Fibroblast of skin of left quadriceps (primary cell): ENCODE data around the gene KIF6.
A peak's percentile ranks its signal among the peaks of the same experiment; 100 is the strongest.

Experiments used
- DNase-seq, 2 experiments: peaks; one replicate each; pipeline ENCODE4 v3.0.0-alpha.2; 2013; ENCODE audit warnings: low read depth in 2 of 2

Gene KIF6

GRCh38 chr6:39664173-39664572, 61.0 kb downstream of the KIF6 start:
- DNase-seq = no peak

- peak; percentile 20 to 31 for DNase-seq
Measured at GRCh38 chr6:39657355-39658135, 67.7 kb downstream of the KIF6 start.

- no peak for DNase-seq
Measured at GRCh38 chr6:39654121-39654520, 71.1 kb downstream of the KIF6 start.

- no peak for DNase-seq
Measured at GRCh38 chr6:39653612-39654011, 71.6 kb downstream of the KIF6 start.

- no peak for DNase-seq
Measured at GRCh38 chr6:39649996-39650395, 75.2 kb downstream of the KIF6 start.

GRCh38 chr6:39646751-39647420, 78.3 kb downstream of the KIF6 start:
- no peak for DNase-seq

GRCh38 chr6:39642270-39642669, 82.9 kb downstream of the KIF6 start:
- DNase-seq = no peak

GRCh38 chr6:39638126-39638822, 86.9 kb downstream of the KIF6 start:
- no peak for DNase-seq

GRCh38 chr6:39634646-39635341, 90.4 kb downstream of the KIF6 start:
- no peak for DNase-seq

GRCh38 chr6:39625209-39625608, 100.0 kb downstream of the KIF6 start:
- DNase-seq = no peak

- DNase-seq = no peak
Measured at GRCh38 chr6:39623750-39624149, 101.5 kb downstream of the KIF6 start.

- no peak for DNase-seq
Measured at GRCh38 chr6:39617520-39617919, 107.7 kb downstream of the KIF6 start.

GRCh38 chr6:39617026-39617425, 108.2 kb downstream of the KIF6 start:
- DNase-seq = no peak

GRCh38 chr6:39615622-39616021, 109.6 kb downstream of the KIF6 start:
- DNase-seq = no peak

GRCh38 chr6:39614393-39614950, 110.7 kb downstream of the KIF6 start:
- no peak for DNase-seq

- DNase-seq = peak in 1 of 2 experiments; percentile 4
Measured at GRCh38 chr6:39610221-39610620, 115.0 kb downstream of the KIF6 start.

GRCh38 chr6:39608652-39609345, 116.4 kb downstream of the KIF6 start:
- DNase-seq = no peak

GRCh38 chr6:39602601-39603519, 122.3 kb downstream of the KIF6 start:
- no peak for DNase-seq

- DNase-seq = peak; percentile 49 to 50
Measured at GRCh38 chr6:39599973-39600372, 125.2 kb downstream of the KIF6 start.

GRCh38 chr6:39599341-39599740, 125.9 kb downstream of the KIF6 start:
- DNase-seq = no peak
